ENCODE results near the gene MAP3K4. TPM values are rescaled to one million over a fixed set of nuclear protein-coding genes. Genes with fewer than 3 reads are reported as not detected.
A peak's percentile ranks its signal among the peaks of the same experiment; 100 is the strongest.
"Not testable (repeated sequence)": the region's sequence is repeated elsewhere in the genome, so short reads cannot be mapped to it uniquely, and the experiment has no call there.

MAP3K4 gene
- total and polyA plus RNA-seq, 2 of the 4 experiments (the other 2 are of a cell fraction): 11.5 to 20.4 TPM

GRCh38 chr6:160979061-160979708 is 12.4 kb upstream of the MAP3K4 start:
- 91% methylated on average over 1 of the region's 8 CpGs; no CpG with 5 or more reads in 1 of the 2 experiments for WGBS, 2 experiments (ENCODE audit: extremely low coverage in 2 of 2, insufficient read length in 1 of 2)
- Histone ChIP-seq H2BK120ac (ENCODE audit: low read depth, low read length) (no peak overlapping the region), H2BK15ac (ENCODE audit: low read depth, low read length) (no peak overlapping the region), H2AFZ (replicated peaks; ENCODE audit: low read length, poor library complexity) (no peak overlapping the region), H3K4ac (ENCODE audit: low read depth, low read length) (no peak overlapping the region), H3K4me3 (ENCODE audit: insufficient read depth, low read depth, low read length) (no peak overlapping the region), H3K14ac (replicated peaks; ENCODE audit: low read depth, low read length) (no peak overlapping the region), H3K79me1 (ENCODE audit: low read depth in 1 of 2, low read length in 2 of 2) (no peaks in the 10 kb centered on the region), H3K4me2 (ENCODE audit: low read depth, low read length) (peak overlapping the region; percentile 14; the same call in 1 of the 2 replicates), H2BK5ac (ENCODE audit: low read depth, low read length, poor library complexity, severe bottlenecking) (no peak overlapping the region), H3K9me1 (ENCODE audit: insufficient read depth, low read length) (no peaks in the 10 kb centered on the region), H3K36me3 (ENCODE audit: control insufficient read depth, insufficient read depth, low read length) (no peaks in the 10 kb centered on the region), H2AK9ac (replicated peaks; ENCODE audit: low read depth, low read length, poor library complexity) (no peak overlapping the region), H4K91ac (ENCODE audit: insufficient read depth, low read depth, low read length) (no peak overlapping the region), H3K27me3 (ENCODE audit: control insufficient read depth, insufficient read depth, low read length) (peaks cover 2% of the 10 kb centered on the region; the same call in 1 of the 2 replicates), H3K56ac (ENCODE audit: extremely low read depth, insufficient read depth, low read length) (no peak overlapping the region), H4K8ac (ENCODE audit: low read depth in 2 of 2, low read length in 2 of 2) (no peak overlapping the region), H3K27ac (ENCODE audit: insufficient read depth, low read length) (no peak overlapping the region), H2AK5ac (ENCODE audit: low read depth, low read length) (no peak overlapping the region), H4K5ac (ENCODE audit: low read depth, low read length) (no peak overlapping the region), H3K9me3 (ENCODE audit: control insufficient read depth, insufficient read depth, low read length) (peaks cover 2% of the 10 kb centered on the region; the same call in 1 of the 2 replicates), H2BK20ac (ENCODE audit: low read depth, low read length) (no peak overlapping the region), H3K9ac (ENCODE audit: low read depth, low read length) (no peak overlapping the region), H3K4me1 (ENCODE audit: control insufficient read depth, insufficient read depth, low read length) (peaks cover 19% of the 10 kb centered on the region), H4K20me1 (ENCODE audit: insufficient read depth, low read length) (no peaks in the 10 kb centered on the region), H3K23ac (ENCODE audit: low read depth, low read length) (no peak overlapping the region), H3K18ac (ENCODE audit: low read depth, low read length) (no peak overlapping the region)
- TF ChIP-seq MAFK (IDR thresholded peaks at IDR 0.05; ENCODE audit: low read depth, low read length) (no peak), CTCF (conservative IDR thresholded peaks at IDR 0.05; ENCODE audit: low read depth, low read length) (0 out of 2 replicates have a peak, but pooled peaks have one; percentile 21)
- in situ Hi-C loops (cut with MboI; ENCODE audit: low sequenced_read_pairs): loop anchor here (25.0 kb wide), 1 partner anchor 283 kb away; the partner anchor contains the start of gene AGPAT4
- peak; percentile 79 for ATAC-seq (ENCODE audit: low read depth)
- dilution Hi-C loops (cut with HindIII; ENCODE audit: low sequenced_read_pairs, unreplicated experiment): no loop called here
- intact Hi-C loops (cut with micrococcal nuclease): loop anchor here (1.0 to 2.0 kb wide), 2 partner anchors 12 to 50 kb away; partner anchors contain the start of gene MAP3K4
- CTCF ChIA-PET: interaction anchor here (0.7 kb wide), 1 partner anchor 403 kb away, joined by 4 read pairs; no protein-coding TSS in a partner anchor
- peak; percentile 74 for DNase-seq
- POLR2A ChIA-PET (ENCODE audit: unreplicated experiment): no interaction called here
- no TSS peak for BruUV-seq (replicated peaks)

DNA sequence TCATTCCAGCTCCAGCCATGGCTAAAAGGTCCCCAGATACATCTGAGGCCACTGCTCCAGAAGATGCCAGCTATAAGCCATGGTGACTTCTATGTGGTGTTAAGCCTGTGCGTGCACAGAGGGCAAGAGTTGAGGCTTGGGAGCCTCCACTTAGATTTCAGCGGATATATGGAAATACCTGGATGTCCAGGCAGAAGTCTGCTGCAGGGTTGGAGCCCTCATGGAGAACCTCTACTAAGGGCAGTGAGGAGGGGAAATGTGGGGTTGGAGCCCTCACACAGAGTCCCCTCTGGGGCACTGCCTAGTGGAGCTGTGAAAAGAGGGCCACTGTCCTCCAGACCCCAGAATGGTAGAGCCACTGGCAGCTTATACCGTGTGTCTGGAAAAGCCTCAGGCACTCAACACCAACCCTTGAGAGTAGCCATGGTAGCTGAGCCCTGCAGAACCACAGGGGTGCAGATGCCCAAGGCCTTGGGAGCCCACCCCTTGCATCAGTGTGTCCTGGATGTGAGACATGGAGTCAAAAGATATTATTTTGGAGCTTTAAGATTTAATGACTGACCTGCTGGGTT is 8.1 kb upstream of the MAP3K4 start:
- H3K56ac ChIP-seq (ENCODE audit: extremely low read depth, insufficient read depth, low read length); H3K4me2 ChIP-seq (ENCODE audit: low read depth, low read length); H3K9me3 ChIP-seq (ENCODE audit: control insufficient read depth, insufficient read depth, low read length); H3K9ac ChIP-seq (ENCODE audit: low read depth, low read length); H3K14ac ChIP-seq (replicated peaks; ENCODE audit: low read depth, low read length); H2BK120ac ChIP-seq (ENCODE audit: low read depth, low read length); H3K36me3 ChIP-seq (ENCODE audit: control insufficient read depth, insufficient read depth, low read length); BruUV-seq (replicated peaks); POLR2A ChIA-PET (ENCODE audit: unreplicated experiment); H2BK5ac ChIP-seq (ENCODE audit: low read depth, low read length, poor library complexity, severe bottlenecking); H4K20me1 ChIP-seq (ENCODE audit: insufficient read depth, low read length); H4K8ac ChIP-seq (ENCODE audit: low read depth in 2 of 2, low read length in 2 of 2); H2AK9ac ChIP-seq (replicated peaks; ENCODE audit: low read depth, low read length, poor library complexity); H3K79me1 ChIP-seq (ENCODE audit: low read depth in 1 of 2, low read length in 2 of 2); H3K4ac ChIP-seq (ENCODE audit: low read depth, low read length); H3K4me3 ChIP-seq (ENCODE audit: insufficient read depth, low read depth, low read length); H2BK15ac ChIP-seq (ENCODE audit: low read depth, low read length); dilution Hi-C loops (cut with HindIII; ENCODE audit: low sequenced_read_pairs, unreplicated experiment); H4K5ac ChIP-seq (ENCODE audit: low read depth, low read length); H3K9me1 ChIP-seq (ENCODE audit: insufficient read depth, low read length); H3K27ac ChIP-seq (ENCODE audit: insufficient read depth, low read length); intact Hi-C loops (cut with micrococcal nuclease); H3K27me3 ChIP-seq (ENCODE audit: control insufficient read depth, insufficient read depth, low read length); DNase-seq; H3K4me1 ChIP-seq (ENCODE audit: control insufficient read depth, insufficient read depth, low read length); ATAC-seq (ENCODE audit: low read depth); H4K91ac ChIP-seq (ENCODE audit: insufficient read depth, low read depth, low read length); H2BK20ac ChIP-seq (ENCODE audit: low read depth, low read length); H3K18ac ChIP-seq (ENCODE audit: low read depth, low read length); H2AFZ ChIP-seq (replicated peaks; ENCODE audit: low read length, poor library complexity); H3K23ac ChIP-seq (ENCODE audit: low read depth, low read length); H2AK5ac ChIP-seq (ENCODE audit: low read depth, low read length): not testable (repeated sequence)
- 60% methylated on average over 1 of the region's 3 CpGs; no CpG with 5 or more reads in 1 of the 2 experiments for WGBS, 2 experiments (ENCODE audit: extremely low coverage in 2 of 2, insufficient read length in 1 of 2)
- in situ Hi-C loops (cut with MboI; ENCODE audit: low sequenced_read_pairs): loop anchor here (25.0 kb wide), 1 partner anchor 279 kb away; the partner anchor contains the start of gene AGPAT4
- CTCF ChIA-PET: interaction anchor here (0.8 kb wide), 1 partner anchor 1005 kb away, joined by 3 read pairs; no protein-coding TSS in a partner anchor
